WTC11 (cell line): ENCODE results near the gene TRIM65. TPM values are rescaled to one million over a fixed set of nuclear protein-coding genes. Genes with fewer than 3 reads are reported as not detected.
A peak's percentile ranks its signal among the peaks of the same experiment; 100 is the strongest.

Experiments used
- ATAC-seq: fragments of 200-7000 bp; cut with Tn5 transposase; 2 replicates; pipeline ENCODE4 v1.10.0; 2021; ENCODE audit warnings: mild to moderate bottlenecking, moderate library complexity
- CTCF ChIA-PET: fragments of 300-600 bp; sonication (Branson Sonifier 250); formaldehyde crosslinking; loops from one replicate; lab custom pipeline; 2021; ENCODE audit warnings: antibody characterized with exemption; lab: Charles Lee
- POLR2A ChIA-PET: fragments of 350-600 bp; sonication (Branson Sonifier 250); formaldehyde crosslinking; loops from one replicate; lab custom pipeline; 2021; ENCODE audit warnings: antibody characterized with exemption; lab: Charles Lee
- DNase-seq: peaks from one replicate; pipeline ENCODE4 v3.0.0; 2021; ENCODE audit warnings: low spot score
- H3K27ac Mint-ChIP-seq: 2 replicates; pipeline ENCODE4 v1.8.0; 2021; ENCODE audit warnings: mixed read lengths
- H3K27me3 Mint-ChIP-seq: 2 replicates; pipeline ENCODE4 v1.8.0; 2021; ENCODE audit warnings: low read depth, mild to moderate bottlenecking, moderate library complexity, mixed read lengths
- H3K36me3 Mint-ChIP-seq: 2 replicates; pipeline ENCODE4 v1.8.0; 2021; ENCODE audit warnings: mixed read lengths
- H3K4me1 Mint-ChIP-seq: 2 replicates; pipeline ENCODE4 v1.8.0; 2022; ENCODE audit warnings: mixed read lengths
- H3K4me3 Mint-ChIP-seq: 2 replicates; pipeline ENCODE4 v1.8.0; 2021; ENCODE audit warnings: mild to moderate bottlenecking, moderate library complexity, mixed read lengths
- H3K9me3 Mint-ChIP-seq: 2 replicates; pipeline ENCODE4 v1.8.0; 2021; ENCODE audit warnings: mixed read lengths
- ATF1 ChIP-seq: sonication (generic); formaldehyde crosslinking; IDR thresholded peaks from 2 replicates; pipeline ENCODE4 v1.8.1; 2023; ENCODE audit warnings: mild to moderate bottlenecking, moderate library complexity, missing genetic modification reagents
- CREB1 ChIP-seq: sonication (generic); formaldehyde crosslinking; IDR thresholded peaks from 2 replicates; pipeline ENCODE4 v1.8.0; 2023; ENCODE audit warnings: mild to moderate bottlenecking, missing genetic modification reagents
- FOXP1 ChIP-seq: sonication (generic); formaldehyde crosslinking; IDR thresholded peaks from 2 replicates; pipeline ENCODE4 v1.8.0; 2022; ENCODE audit warnings: missing genetic modification reagents, mild to moderate bottlenecking, moderate library complexity, borderline replicate concordance
- JUN ChIP-seq: sonication (generic); formaldehyde crosslinking; IDR thresholded peaks from 2 replicates; pipeline ENCODE4 v1.8.0; 2023; ENCODE audit warnings: mild to moderate bottlenecking, missing genetic modification reagents
- MYBL2 ChIP-seq: sonication (generic); formaldehyde crosslinking; IDR thresholded peaks from 2 replicates; pipeline ENCODE4 v1.8.1; 2023; ENCODE audit warnings: mild to moderate bottlenecking, moderate library complexity, missing genetic modification reagents
- SMAD3 ChIP-seq: sonication (generic); formaldehyde crosslinking; IDR thresholded peaks from 2 replicates; pipeline ENCODE4 v1.8.0; 2022; ENCODE audit warnings: missing genetic modification reagents, mild to moderate bottlenecking, borderline replicate concordance
- ZNF219 ChIP-seq: sonication (generic); formaldehyde crosslinking; IDR thresholded peaks from 2 replicates; pipeline ENCODE4 v1.8.0; 2023; ENCODE audit warnings: missing genetic modification reagents, mild to moderate bottlenecking, borderline replicate concordance
- ZNF263 ChIP-seq: sonication (generic); formaldehyde crosslinking; IDR thresholded peaks from 2 replicates; pipeline ENCODE4 v1.8.1; 2022; ENCODE audit warnings: low read depth, mild to moderate bottlenecking, moderate library complexity, missing genetic modification reagents
- ZNF423 ChIP-seq: fragments of 250-450 bp; sonication (Bioruptor Pico); IDR thresholded peaks from 2 replicates; pipeline ENCODE4 v2.1.2; 2022; ENCODE audit warnings: mild to moderate bottlenecking, moderate library complexity
- total RNA-seq: library from RNA; stranded (reverse); gene quantifications from 3 replicates; pipeline ENCODE4 v1.2.3, GENCODE V29; 2021
- TF ChIP-seq, protein P1 (sequence below): fragments of 250-450 bp; sonication (Bioruptor Pico); IDR thresholded peaks from 2 replicates; pipeline ENCODE4 v2.1.2; 2022; ENCODE audit warnings: mild to moderate bottlenecking, moderate library complexity
- TF ChIP-seq, protein P2 (sequence below): sonication (generic); formaldehyde crosslinking; IDR thresholded peaks from 2 replicates; pipeline ENCODE4 v1.8.1; 2022; ENCODE audit warnings: mild to moderate bottlenecking, moderate library complexity, missing genetic modification reagents
- TF ChIP-seq, protein P3 (sequence below): sonication (generic); formaldehyde crosslinking; IDR thresholded peaks from 2 replicates; pipeline ENCODE4 v1.8.0; 2023; ENCODE audit warnings: missing genetic modification reagents, mild to moderate bottlenecking, borderline replicate concordance
- TF ChIP-seq, protein P4 (sequence below): sonication (generic); formaldehyde crosslinking; IDR thresholded peaks from 2 replicates; pipeline ENCODE4 v1.8.0; 2022; ENCODE audit warnings: mild to moderate bottlenecking, missing genetic modification reagents

Gene TRIM65
- total RNA-seq, 1 experiment from 2014 or later, result 56.4 TPM

DNA sequence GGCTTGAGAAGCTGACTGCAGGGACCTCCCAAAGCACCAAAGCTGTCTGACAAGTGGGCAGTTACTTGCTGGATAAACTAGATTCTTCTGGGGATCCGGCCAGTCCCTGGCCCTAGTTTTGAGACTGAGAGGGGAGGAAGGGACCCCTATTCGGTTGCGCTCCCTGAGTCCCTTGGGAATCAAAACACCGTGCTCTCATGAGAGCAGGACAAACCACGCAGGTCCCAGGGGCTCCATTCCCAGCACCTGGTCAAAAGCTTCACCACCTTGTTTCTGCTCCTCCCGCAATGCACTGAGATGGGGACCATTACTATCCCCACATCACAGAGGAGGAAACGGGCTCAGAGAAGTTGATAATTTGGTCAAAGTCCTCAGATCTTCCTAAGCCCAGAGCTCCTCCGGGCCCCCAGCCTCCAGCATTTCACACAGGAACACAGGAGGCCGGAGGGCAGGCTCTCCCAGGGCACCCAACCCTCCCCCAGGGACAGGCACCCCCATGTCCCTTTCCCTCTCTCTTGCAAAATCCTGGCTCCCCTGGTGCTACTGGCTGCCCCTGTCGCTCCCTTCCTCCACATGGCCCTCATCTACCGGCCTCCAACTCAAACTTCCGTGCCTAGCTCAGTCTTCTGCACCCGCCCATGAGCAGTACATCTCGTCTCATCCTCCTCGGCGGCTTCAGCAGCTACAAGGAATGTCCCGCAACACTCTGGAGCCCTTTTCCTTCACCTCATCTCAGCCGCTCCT, 3.3 kb downstream of the TRIM65 start (continued):
- TF ChIP-seq ZNF219 (no peak), ATF1 (CRISPR knock-in tag) (no peak), ZNF423 (CRISPR knock-in tag) (no peak), JUN (CRISPR knock-in tag) (no peak), CREB1 (CRISPR knock-in tag) (no peak), FOXP1 (no peak), ZNF263 (CRISPR knock-in tag) (no peak)
- TF ChIP-seq, protein P1, sequence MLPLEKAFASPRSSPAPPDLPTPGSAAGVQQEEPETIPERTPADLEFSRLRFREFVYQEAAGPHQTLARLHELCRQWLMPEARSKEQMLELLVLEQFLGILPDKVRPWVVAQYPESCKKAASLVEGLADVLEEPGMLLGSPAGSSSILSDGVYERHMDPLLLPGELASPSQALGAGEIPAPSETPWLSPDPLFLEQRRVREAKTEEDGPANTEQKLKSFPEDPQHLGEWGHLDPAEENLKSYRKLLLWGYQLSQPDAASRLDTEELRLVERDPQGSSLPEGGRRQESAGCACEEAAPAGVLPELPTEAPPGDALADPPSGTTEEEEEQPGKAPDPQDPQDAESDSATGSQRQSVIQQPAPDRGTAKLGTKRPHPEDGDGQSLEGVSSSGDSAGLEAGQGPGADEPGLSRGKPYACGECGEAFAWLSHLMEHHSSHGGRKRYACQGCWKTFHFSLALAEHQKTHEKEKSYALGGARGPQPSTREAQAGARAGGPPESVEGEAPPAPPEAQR (CRISPR knock-in tag), result no peak
- TF ChIP-seq, protein P2, sequence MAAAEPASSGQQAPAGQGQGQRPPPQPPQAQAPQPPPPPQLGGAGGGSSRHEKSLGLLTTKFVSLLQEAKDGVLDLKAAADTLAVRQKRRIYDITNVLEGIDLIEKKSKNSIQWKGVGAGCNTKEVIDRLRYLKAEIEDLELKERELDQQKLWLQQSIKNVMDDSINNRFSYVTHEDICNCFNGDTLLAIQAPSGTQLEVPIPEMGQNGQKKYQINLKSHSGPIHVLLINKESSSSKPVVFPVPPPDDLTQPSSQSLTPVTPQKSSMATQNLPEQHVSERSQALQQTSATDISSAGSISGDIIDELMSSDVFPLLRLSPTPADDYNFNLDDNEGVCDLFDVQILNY (CRISPR knock-in tag), result no peak
- TF ChIP-seq, protein P3, sequence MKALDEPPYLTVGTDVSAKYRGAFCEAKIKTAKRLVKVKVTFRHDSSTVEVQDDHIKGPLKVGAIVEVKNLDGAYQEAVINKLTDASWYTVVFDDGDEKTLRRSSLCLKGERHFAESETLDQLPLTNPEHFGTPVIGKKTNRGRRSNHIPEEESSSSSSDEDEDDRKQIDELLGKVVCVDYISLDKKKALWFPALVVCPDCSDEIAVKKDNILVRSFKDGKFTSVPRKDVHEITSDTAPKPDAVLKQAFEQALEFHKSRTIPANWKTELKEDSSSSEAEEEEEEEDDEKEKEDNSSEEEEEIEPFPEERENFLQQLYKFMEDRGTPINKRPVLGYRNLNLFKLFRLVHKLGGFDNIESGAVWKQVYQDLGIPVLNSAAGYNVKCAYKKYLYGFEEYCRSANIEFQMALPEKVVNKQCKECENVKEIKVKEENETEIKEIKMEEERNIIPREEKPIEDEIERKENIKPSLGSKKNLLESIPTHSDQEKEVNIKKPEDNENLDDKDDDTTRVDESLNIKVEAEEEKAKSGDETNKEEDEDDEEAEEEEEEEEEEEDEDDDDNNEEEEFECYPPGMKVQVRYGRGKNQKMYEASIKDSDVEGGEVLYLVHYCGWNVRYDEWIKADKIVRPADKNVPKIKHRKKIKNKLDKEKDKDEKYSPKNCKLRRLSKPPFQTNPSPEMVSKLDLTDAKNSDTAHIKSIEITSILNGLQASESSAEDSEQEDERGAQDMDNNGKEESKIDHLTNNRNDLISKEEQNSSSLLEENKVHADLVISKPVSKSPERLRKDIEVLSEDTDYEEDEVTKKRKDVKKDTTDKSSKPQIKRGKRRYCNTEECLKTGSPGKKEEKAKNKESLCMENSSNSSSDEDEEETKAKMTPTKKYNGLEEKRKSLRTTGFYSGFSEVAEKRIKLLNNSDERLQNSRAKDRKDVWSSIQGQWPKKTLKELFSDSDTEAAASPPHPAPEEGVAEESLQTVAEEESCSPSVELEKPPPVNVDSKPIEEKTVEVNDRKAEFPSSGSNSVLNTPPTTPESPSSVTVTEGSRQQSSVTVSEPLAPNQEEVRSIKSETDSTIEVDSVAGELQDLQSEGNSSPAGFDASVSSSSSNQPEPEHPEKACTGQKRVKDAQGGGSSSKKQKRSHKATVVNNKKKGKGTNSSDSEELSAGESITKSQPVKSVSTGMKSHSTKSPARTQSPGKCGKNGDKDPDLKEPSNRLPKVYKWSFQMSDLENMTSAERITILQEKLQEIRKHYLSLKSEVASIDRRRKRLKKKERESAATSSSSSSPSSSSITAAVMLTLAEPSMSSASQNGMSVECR (CRISPR knock-in tag), result no peak
- TF ChIP-seq, protein P4, sequence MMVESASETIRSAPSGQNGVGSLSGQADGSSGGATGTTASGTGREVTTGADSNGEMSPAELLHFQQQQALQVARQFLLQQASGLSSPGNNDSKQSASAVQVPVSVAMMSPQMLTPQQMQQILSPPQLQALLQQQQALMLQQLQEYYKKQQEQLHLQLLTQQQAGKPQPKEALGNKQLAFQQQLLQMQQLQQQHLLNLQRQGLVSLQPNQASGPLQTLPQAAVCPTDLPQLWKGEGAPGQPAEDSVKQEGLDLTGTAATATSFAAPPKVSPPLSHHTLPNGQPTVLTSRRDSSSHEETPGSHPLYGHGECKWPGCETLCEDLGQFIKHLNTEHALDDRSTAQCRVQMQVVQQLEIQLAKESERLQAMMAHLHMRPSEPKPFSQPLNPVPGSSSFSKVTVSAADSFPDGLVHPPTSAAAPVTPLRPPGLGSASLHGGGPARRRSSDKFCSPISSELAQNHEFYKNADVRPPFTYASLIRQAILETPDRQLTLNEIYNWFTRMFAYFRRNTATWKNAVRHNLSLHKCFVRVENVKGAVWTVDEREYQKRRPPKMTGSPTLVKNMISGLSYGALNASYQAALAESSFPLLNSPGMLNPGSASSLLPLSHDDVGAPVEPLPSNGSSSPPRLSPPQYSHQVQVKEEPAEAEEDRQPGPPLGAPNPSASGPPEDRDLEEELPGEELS (CRISPR knock-in tag), result no peak

DNA sequence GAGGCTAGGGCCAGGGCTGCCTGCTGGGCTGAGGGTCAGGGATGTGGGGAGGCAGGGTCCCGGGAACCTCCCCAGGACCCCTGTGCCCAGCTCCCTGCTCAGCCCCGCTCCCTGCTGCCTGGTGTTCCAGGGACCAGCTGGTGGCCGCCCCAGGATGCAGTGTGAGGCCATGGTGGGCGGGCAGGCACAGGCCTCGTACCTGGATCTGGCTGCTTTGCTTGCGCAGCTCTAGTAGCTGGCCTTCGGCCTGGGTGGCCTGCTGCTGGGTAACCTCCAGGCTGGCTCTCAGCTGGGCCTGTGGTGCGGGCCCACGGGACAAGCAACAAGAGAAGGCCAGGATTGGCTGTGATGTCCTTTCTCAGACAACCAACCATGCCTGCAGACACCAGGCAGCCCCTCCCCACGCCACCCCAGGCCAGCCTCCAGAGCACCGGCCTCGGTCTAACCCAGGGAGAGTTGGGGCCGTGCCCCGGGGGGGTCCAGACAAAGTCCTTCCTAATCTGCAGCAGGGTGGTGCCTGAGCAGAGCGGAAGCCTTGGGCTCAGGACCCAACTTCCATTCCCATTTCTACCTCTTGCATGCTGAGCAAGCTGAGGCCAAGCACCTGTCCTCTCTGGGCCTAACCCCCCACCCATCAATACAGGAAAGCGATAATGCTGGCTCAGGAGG, 4.1 kb downstream of the TRIM65 start:
- peaks cover 7% of the 10 kb centered on the region; the same call in 1 of the 2 replicates for H3K36me3 Mint-ChIP-seq
- no peak for TF ChIP-seq SMAD3
- 0 out of 2 replicates have a peak, but pooled peaks have one; percentile 36 for TF ChIP-seq MYBL2 (CRISPR knock-in tag)
- CTCF ChIA-PET, result interaction anchor here (0.9 to 7.5 kb wide), 6 partner anchors 12 to 122 kb away, joined by 3 to 71 read pairs (median 16); partner anchors contain the start of genes MRPL38 and TRIM47
- H3K4me1 Mint-ChIP-seq, result peaks cover 24% of the 10 kb centered on the region
- H3K9me3 Mint-ChIP-seq, result no peaks in the 10 kb centered on the region
- H3K4me3 Mint-ChIP-seq, result no peak overlapping the region
- no peak for DNase-seq
- no peaks in the 10 kb centered on the region for H3K27me3 Mint-ChIP-seq
- POLR2A ChIA-PET, result interaction anchor here (1.2 kb wide), 1 partner anchor 37 kb away, joined by 3 read pairs; the partner anchor contains the start of gene WBP2
- H3K27ac Mint-ChIP-seq, result no peak overlapping the region
- no peak for ATAC-seq
